NAMALWA (cell line): Measurements from ENCODE around the gene PARD3B.

Experiments
- DNase-seq: peaks from one replicate; pipeline ENCODE4 v3.0.0-alpha.2; 2015; ENCODE audit warnings: low spot score

PARD3B gene

GRCh38 chr2:204696124-204696523 lies 150.8 kb downstream of the PARD3B start:
- DNase-seq = no peak

- no peak for DNase-seq
Measured at GRCh38 chr2:204705243-204705932, 160.1 kb downstream of the PARD3B start.

GRCh38 chr2:204706939-204707338 lies 161.7 kb downstream of the PARD3B start:
- DNase-seq = no peak

DNA sequence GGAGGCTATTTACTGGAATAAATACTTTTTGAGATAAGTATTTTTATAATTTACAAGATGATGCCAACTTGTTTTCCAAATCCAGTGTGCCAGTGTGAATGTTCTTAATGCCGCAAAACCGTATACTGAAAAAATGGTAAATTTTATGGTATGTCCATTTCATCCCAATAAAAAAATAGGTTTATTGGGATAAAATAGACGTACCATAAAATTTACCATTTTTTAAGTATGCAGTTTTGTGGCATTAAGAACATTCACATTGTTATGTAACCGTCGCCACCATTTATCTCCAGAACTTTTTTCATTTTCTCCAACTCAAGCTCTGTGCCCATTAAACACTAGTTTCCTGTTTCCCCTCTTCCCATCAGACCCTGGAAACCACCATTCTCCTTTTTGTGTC lies 167.9 kb downstream of the PARD3B start:
- no peak for DNase-seq

DNA sequence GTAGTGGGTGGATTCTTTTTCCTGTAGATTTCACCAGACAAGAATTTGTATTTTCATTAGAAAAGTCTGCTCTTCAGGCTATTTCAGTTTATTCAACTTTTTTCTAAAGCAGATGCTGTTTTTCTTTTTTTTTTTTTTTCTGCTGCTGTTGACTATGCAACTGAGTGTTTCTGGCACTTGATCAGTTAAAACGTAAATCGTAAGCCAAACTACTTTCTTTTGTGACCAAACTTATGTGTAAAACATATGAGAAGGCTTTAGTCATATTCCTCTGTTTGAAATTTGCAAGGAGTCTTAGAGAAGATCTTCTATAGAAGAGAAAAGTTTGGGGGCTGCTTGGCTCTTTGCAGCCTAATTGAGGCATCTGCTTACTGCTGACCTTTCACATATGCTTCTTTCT lies 170.1 kb downstream of the PARD3B start:
- no peak for DNase-seq

- DNase-seq = no peak
Measured at GRCh38 chr2:204717591-204717990, 172.3 kb downstream of the PARD3B start.

DNA sequence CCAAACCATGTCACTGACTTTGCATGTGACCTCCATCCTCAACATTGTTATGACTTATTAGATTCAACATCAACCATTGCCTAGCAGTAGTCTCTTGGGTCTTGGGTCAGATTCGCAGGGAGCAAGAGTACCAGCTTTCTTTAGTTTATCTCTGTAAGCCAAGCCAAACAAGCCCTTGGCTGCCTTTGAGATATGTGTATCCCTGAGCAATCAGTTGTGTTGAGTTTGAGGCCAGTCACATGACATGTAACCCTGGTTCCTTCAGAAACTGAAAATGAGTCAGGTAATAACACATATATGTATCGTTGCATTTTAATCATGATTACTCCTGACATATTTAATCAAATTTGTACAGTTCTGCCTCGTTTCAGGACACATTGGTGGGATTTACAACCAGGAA lies 173.3 kb downstream of the PARD3B start:
- no peak for DNase-seq

GRCh38 chr2:204720874-204721273 lies 175.6 kb downstream of the PARD3B start:
- no peak for DNase-seq

- DNase-seq = no peak
Measured at GRCh38 chr2:204722207-204722606, 176.9 kb downstream of the PARD3B start.

DNA sequence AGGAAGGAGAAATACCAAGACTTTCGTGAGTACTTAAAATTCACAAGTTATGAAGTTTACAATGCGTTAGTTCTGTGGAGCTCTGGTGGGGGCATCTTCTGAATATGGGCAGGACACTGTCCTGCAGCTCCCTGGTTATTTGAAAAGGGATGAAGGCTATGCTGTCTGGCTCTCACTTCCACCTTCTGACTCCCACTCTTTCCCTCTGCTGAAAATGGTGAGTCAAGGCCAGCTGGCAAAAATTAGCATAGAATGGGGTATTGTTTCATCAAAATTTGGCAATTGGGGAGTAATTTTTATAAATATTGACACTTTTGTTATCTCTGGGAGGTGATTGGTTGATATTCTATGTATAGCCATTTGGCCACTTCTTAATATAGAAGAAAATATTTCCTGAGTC lies 177.4 kb downstream of the PARD3B start:
- no peak for DNase-seq

DNA sequence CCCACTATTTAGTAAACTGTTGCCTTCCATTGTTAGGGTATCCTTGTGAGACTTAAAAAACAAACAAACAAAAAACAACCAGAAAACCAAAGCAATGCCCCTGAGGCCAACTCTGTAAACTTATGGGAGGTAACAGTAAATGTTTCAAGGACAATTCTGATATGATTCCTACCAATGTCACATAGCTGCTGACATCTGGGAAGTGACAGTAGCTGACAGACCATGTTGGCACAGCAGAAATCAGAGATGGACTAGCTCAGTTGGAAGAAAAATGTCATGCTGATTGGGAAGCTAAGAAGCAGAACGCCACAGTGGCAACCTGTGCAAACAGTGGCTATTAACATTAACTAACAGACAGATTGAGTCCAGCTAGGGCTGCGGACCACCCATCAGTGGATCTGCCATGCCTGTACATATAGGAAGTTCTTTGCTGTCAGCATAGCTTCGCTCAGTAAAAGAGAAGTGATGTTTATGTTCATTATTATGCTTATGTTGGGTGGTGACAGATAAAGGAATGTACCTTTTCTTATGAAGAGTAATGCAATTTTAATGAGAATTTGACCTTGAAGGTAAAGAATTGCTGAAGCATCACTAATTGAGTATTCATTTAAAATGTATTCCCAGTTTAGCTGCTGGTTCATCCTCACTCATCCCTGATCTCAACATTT lies 180.6 kb downstream of the PARD3B start:
- DNase-seq = no peak

- no peak for DNase-seq
Measured at GRCh38 chr2:204726831-204727230, 181.6 kb downstream of the PARD3B start.

- no peak for DNase-seq
Measured at GRCh38 chr2:204727368-204727767, 182.1 kb downstream of the PARD3B start.

DNA sequence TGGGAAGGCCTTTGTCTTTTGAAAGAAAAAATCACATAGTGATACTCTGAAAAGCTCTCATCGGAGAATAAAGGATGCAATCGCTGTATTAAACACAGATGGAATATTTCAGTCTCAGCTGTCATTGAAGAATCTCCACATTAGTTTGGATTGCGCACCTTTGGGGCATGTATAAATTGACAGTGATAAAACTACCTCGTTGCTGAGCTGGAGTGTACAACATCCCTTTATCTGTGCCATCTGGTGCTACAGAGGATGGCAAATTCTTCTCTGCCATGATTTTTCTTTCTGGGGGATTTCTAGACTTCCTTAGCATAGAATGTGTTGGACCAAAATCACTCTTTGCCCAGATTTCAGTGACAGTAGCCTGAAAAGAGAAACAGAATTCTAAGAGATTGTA lies 185.3 kb downstream of the PARD3B start:
- no peak for DNase-seq

GRCh38 chr2:204732019-204732418 lies 186.7 kb downstream of the PARD3B start:
- DNase-seq = no peak

DNA sequence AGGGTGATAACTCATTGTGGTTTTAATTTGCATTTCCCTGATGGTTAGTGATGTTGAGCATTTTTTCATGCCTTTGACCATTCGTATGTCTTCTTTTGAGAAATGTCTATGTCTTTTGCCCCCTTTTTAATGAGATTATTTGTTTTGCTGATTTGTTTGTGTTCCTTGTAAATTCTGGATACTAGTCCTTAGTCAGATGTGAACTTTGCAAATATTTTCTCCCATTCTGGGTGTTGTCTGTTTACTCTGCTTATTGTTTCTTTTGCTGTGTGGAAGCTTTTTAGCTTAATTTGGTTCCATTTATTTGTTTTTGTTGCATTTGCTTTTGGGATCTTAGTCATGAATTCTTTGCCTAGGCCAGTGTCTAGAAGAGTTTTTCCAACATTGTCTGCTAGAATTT lies 192.0 kb downstream of the PARD3B start:
- DNase-seq = no peak

GRCh38 chr2:204738721-204739120 lies 193.4 kb downstream of the PARD3B start:
- no peak for DNase-seq

DNA sequence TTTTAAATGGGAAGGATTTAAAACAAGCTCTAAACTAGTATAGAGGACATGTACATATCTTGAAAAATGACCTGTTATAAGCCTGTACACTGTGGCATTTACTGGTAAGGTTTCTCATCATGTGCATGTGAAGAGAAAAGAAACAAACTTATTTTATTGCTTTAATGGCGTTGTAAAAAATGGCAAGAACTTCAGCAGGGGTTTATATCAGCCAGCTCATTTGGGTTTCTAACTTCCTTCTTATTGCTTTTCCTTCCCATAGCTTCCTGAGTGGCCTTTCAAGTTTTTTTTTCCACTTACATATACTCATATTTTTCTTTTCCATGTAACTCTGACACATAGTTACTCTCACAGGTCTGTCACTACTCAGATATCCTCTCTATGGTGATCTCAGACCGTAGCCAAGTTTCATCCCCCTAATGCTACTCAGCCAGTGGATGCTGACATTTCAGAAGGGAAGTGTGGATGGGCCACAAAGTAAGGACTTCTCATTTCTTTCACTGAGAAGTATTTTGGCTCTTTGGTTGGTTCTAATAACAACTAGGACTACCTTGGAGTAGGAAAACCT lies 198.2 kb downstream of the PARD3B start:
- no peak for DNase-seq

- DNase-seq = no peak
Measured at GRCh38 chr2:204744506-204744905, 199.2 kb downstream of the PARD3B start.

- no peak for DNase-seq
Measured at GRCh38 chr2:204748286-204748685, 203.0 kb downstream of the PARD3B start.

DNA sequence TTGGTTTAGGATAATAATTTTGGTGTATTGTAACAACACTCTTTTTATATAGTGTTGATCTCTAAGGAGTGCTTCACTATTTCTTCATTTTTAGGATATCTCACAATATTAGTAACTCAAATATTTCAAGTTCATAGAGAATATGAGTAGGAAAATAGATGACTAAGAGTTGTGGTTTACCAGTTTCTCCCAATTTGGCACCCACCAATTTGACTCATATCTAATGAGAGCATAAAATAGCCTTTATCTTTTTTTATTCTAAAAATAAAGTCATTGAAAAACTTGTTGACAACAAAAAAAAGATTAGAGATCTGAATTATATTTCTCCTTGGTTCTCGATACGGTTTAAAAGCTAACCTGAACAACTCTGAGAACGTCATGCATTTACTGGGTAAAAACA lies 204.0 kb downstream of the PARD3B start:
- no peak for DNase-seq

DNA sequence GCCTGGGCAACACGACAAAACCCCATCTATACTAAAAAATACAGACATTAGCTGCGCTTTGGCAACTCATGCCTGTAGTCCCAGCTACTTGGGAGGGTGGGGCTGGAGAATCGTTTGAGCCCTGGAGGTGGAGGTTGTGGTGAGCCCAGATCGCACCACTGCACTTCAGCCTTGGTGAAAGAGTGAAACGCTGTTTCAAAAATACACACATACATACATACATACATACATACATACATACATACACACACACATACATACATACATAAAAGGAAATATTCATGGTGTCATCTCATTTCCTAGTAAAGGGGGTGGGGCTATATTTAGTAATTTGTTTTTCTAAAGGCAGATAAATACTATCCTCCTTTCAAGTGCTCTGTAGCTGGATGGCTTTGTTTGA lies 205.1 kb downstream of the PARD3B start:
- DNase-seq = no peak

GRCh38 chr2:204751472-204751871 lies 206.2 kb downstream of the PARD3B start:
- DNase-seq = no peak

GRCh38 chr2:204753841-204754240 lies 208.6 kb downstream of the PARD3B start:
- no peak for DNase-seq
